ENCODE measurements around the gene RPL19.
A peak's percentile ranks its signal among the peaks of the same experiment; 100 is the strongest.

The RPL19 gene

GRCh38 chr17:39197380-39198185 lies 2.5 kb upstream of the RPL19 start, which contains the start of gene CACNB1:
CACNB1 (minus strand) TSS chr17:39197669; CDS start chr17:39197495, 174 bp downstream.
- peak; percentile 22 for DNase-seq (ENCODE audit: low read depth)

- no peak for DNase-seq (ENCODE audit: low read depth)
Observed at GRCh38 chr17:39198186-39198566, 1.9 kb upstream of the RPL19 start.

- peak; percentile 78 for DNase-seq (ENCODE audit: low read depth)
Observed at GRCh38 chr17:39199820-39200069, 338 bp upstream of the RPL19 start.

GRCh38 chr17:39200957-39201510 lies 951 bp downstream of the RPL19 start:
- DNase-seq (ENCODE audit: low read depth): no peak

- no peak for DNase-seq (ENCODE audit: low read depth)
Observed at GRCh38 chr17:39204245-39204644, 4.2 kb downstream of the RPL19 start.

GRCh38 chr17:39205112-39205526 lies 5.0 kb downstream of the RPL19 start:
- no peak for DNase-seq (ENCODE audit: low read depth)

GRCh38 chr17:39208136-39208535 lies 8.1 kb downstream of the RPL19 start:
- no peak for DNase-seq (ENCODE audit: low read depth)

- no peak for DNase-seq (ENCODE audit: low read depth)
Observed at GRCh38 chr17:39208893-39209292, 8.8 kb downstream of the RPL19 start.

- peak; percentile 21 for DNase-seq (ENCODE audit: low read depth)
Observed at GRCh38 chr17:39209317-39210092, 9.4 kb downstream of the RPL19 start.

- DNase-seq (ENCODE audit: low read depth): no peak
Observed at GRCh38 chr17:39210093-39210434, 10.0 kb downstream of the RPL19 start.

- DNase-seq (ENCODE audit: low read depth): no peak
Observed at GRCh38 chr17:39212195-39212810, 12.2 kb downstream of the RPL19 start.

- no peak for DNase-seq (ENCODE audit: low read depth)
Observed at GRCh38 chr17:39212841-39213480, 12.9 kb downstream of the RPL19 start.

GRCh38 chr17:39213852-39214251 lies 13.8 kb downstream of the RPL19 start:
- no peak for DNase-seq (ENCODE audit: low read depth)

- DNase-seq (ENCODE audit: low read depth): no peak
Observed at GRCh38 chr17:39217734-39218369, 17.8 kb downstream of the RPL19 start.

- no peak for DNase-seq (ENCODE audit: low read depth)
Observed at GRCh38 chr17:39218906-39219305, 18.8 kb downstream of the RPL19 start.

- DNase-seq (ENCODE audit: low read depth): no peak
Observed at GRCh38 chr17:39219647-39220154, 19.6 kb downstream of the RPL19 start.

- DNase-seq (ENCODE audit: low read depth): no peak
Observed at GRCh38 chr17:39221572-39221971, 21.5 kb downstream of the RPL19 start.

GRCh38 chr17:39222151-39222550 lies 22.1 kb downstream of the RPL19 start:
- DNase-seq (ENCODE audit: low read depth): no peak

GRCh38 chr17:39222866-39223834 lies 23.1 kb downstream of the RPL19 start:
- DNase-seq (ENCODE audit: low read depth): no peak

Data from stimulated activated CD8-positive, alpha-beta memory T cell treated with anti-CD3 and anti-CD28 coated beads, Interleukin-15, amount 100 ng/mL, for 1 hour (primary cell).